CD4-positive, CD25-positive, alpha-beta regulatory T cell (primary cell): Measurements from ENCODE around the gene DRC7. TPM values are rescaled to one million over a fixed set of nuclear protein-coding genes. Genes with fewer than 3 reads are reported as not detected.

ENCODE experiments used
- ATAC-seq, 2 donors: fragments of 150-1000 bp; cut with Tn5 transposase; one replicate each; pipeline ENCODE4 v1.10.0; 2021; ENCODE audit warnings: low read depth in 2 of 2, moderate number of reproducible peaks in 2 of 2, moderate library complexity in 1 of 2
- DNase-seq, 3 donors: peaks; one replicate each; pipeline versions ENCODE4 v3.0.0 to v3.0.0-alpha.2; 2012 to 2022; ENCODE audit warnings: mixed read lengths in 1 of 3
- H3K27ac ChIP-seq: one replicate; pipeline ENCODE4 v1.7.0; 2013; ENCODE audit warnings: mild to moderate bottlenecking, low read length; ENCODE audit not compliant: insufficient read depth, poor library complexity, severe bottlenecking
- H3K27me3 ChIP-seq: one replicate; pipeline ENCODE4 v1.7.0; 2013; ENCODE audit warnings: low read length; ENCODE audit not compliant: control insufficient read depth, insufficient read depth
- H3K36me3 ChIP-seq: one replicate; pipeline ENCODE4 v1.7.0; 2013; ENCODE audit warnings: mild to moderate bottlenecking, low read length, moderate library complexity; ENCODE audit not compliant: control insufficient read depth, insufficient read depth
- H3K4me1 ChIP-seq: 2 replicates; pipeline ENCODE4 v1.7.0; 2013; ENCODE audit warnings: mild to moderate bottlenecking, low read length; ENCODE audit not compliant: insufficient read depth, control insufficient read depth, poor library complexity, severe bottlenecking
- H3K4me3 ChIP-seq: one replicate; pipeline ENCODE4 v1.7.0; 2013; ENCODE audit warnings: low read depth, mild to moderate bottlenecking, low read length, moderate library complexity
- H3K9me3 ChIP-seq, 2 experiments: 1 replicate in 1 of 2; 2 replicates in 1 of 2; pipeline ENCODE4 v1.7.0; 2013; ENCODE audit warnings: low read length in 2 of 2, mild to moderate bottlenecking in 1 of 2, moderate library complexity in 1 of 2; ENCODE audit not compliant: control insufficient read depth in 2 of 2
- H3K27ac Mint-ChIP-seq, 3 donors: one replicate each; pipeline ENCODE4 v1.8.0; 2020 to 2022; ENCODE audit warnings: mild to moderate bottlenecking in 3 of 3, mixed read lengths in 3 of 3, moderate library complexity in 2 of 3
- H3K27me3 Mint-ChIP-seq: one replicate; pipeline ENCODE4 v1.8.0; 2022; ENCODE audit warnings: mild to moderate bottlenecking, mixed read lengths
- H3K36me3 Mint-ChIP-seq: one replicate; pipeline ENCODE4 v1.8.0; 2020; ENCODE audit warnings: mixed read lengths
- H3K4me1 Mint-ChIP-seq, 4 donors: one replicate each; pipeline ENCODE4 v1.8.0; 2020 to 2022; ENCODE audit warnings: mixed read lengths in 4 of 4, mild to moderate bottlenecking in 1 of 4
- H3K4me3 Mint-ChIP-seq, 4 donors: one replicate each; pipeline ENCODE4 v1.8.0; 2020 to 2022; ENCODE audit warnings: mild to moderate bottlenecking in 4 of 4, mixed read lengths in 4 of 4, moderate library complexity in 3 of 4
- H3K9me3 Mint-ChIP-seq, 7 donors: one replicate each; pipeline ENCODE4 v1.8.0; 2020 to 2022; ENCODE audit warnings: mixed read lengths in 7 of 7, mild to moderate bottlenecking in 3 of 7, moderate library complexity in 2 of 7
- polyA plus RNA-seq, 4 donors: library from polyadenylated mRNA; unstranded; fragments of 300-500 nt; fragmentation: Illumina TruSeq; gene quantifications; one replicate each; pipeline ENCODE4 v1.2.3, GENCODE V29; 2021
- total RNA-seq: library from RNA; stranded (reverse); gene quantifications from one replicate; pipeline ENCODE4 v1.2.3, GENCODE V29; 2022

DRC7 gene
- total and polyA plus RNA-seq, 5 donors from 2014 or later = not detected

DNA sequence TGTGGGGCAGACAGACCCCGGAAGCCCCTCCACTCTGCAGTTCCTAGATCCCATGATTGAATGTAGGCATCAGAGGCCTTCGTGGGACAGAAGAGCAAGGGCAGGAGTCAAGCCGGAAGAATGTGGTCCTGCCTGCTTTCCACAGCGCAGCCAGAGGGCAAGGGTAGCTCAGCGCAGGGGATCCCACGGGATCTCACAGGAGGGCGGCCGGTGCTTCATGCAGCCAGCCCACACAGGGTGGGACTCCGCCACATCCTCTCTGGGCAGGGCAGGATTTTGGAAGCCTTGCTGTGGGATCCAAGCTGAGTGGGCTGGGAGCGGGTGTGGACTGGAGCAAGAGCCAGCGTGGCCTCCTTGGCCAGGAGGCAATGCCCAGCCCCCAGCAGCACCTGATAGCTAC lies 54.0 kb downstream of the DRC7 start:
- H3K27me3 ChIP-seq = no peaks in the 10 kb centered on the region
- Mint-ChIP-seq H3K4me1 (peaks cover 0 to 6% (median 0%) of the 10 kb centered on the region in 4 donors), H3K27me3 (no peaks in the 10 kb centered on the region), H3K27ac (peak overlapping the region in 1 of 3 donors; percentile 62), H3K4me3 (no peak overlapping the region), H3K9me3 (no peaks in the 10 kb centered on the region), H3K36me3 (peaks cover 26% of the 10 kb centered on the region)
- ATAC-seq (no peak), DNase-seq (no peak)
- H3K4me1 ChIP-seq = no peaks in the 10 kb centered on the region
- no peak overlapping the region for H3K4me3 ChIP-seq
- H3K9me3 ChIP-seq = no peaks in the 10 kb centered on the region
- H3K36me3 ChIP-seq = no peaks in the 10 kb centered on the region
- no peak overlapping the region for H3K27ac ChIP-seq

DNA sequence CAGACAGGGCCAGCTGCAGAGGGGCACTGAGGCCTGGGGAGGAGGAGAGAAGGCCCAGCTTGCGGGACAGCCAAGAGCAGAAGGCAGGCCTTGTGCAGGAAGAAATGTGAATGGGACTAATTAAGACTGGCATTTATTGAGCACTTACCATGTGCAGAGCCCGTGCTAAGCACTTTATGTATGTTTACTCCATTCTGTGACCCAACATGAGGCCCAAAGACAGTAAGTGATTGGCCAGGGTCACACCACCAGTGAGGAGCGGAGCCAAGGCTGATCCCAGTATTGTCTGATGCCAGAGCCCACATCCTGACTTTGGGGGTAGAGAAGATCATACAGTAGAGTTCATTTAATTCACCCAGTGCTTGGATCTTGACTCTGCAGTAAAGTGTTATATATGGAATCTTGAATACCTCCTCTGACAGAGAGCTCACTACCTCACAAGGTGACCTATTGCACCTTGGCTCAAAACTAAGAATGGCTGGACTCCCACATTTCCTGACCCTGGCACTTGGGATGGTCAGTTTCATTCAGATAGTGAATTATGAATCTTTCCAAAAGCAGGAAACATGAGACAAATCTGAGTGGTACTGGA lies 54.6 kb downstream of the DRC7 start:
- peaks cover 27% of the 10 kb centered on the region for H3K36me3 Mint-ChIP-seq

GRCh38 chr16:57749856-57750452 lies 55.3 kb downstream of the DRC7 start:
- H3K27ac Mint-ChIP-seq = no peak overlapping the region
- peaks cover 0 to 6% (median 0%) of the 10 kb centered on the region in 4 donors for H3K4me1 Mint-ChIP-seq
- no peaks in the 10 kb centered on the region for H3K36me3 ChIP-seq
- no peaks in the 10 kb centered on the region for H3K27me3 Mint-ChIP-seq
- no peaks in the 10 kb centered on the region for H3K4me1 ChIP-seq
- no peaks in the 10 kb centered on the region for H3K9me3 ChIP-seq
- H3K4me3 ChIP-seq = no peak overlapping the region
- H3K9me3 Mint-ChIP-seq = no peaks in the 10 kb centered on the region
- H3K27ac ChIP-seq = no peak overlapping the region
- DNase-seq (no peak), ATAC-seq (no peak)
- H3K36me3 Mint-ChIP-seq = peaks cover 24% of the 10 kb centered on the region
- no peak overlapping the region for H3K4me3 Mint-ChIP-seq
- H3K27me3 ChIP-seq = no peaks in the 10 kb centered on the region

More for the DNA sequence above, 54.6 kb downstream of the DRC7 start:
- no peaks in the 10 kb centered on the region for H3K9me3 ChIP-seq
- Mint-ChIP-seq H3K27me3 (no peaks in the 10 kb centered on the region), H3K4me1 (peaks cover 0 to 6% (median 0%) of the 10 kb centered on the region in 4 donors), H3K9me3 (no peaks in the 10 kb centered on the region), H3K27ac (peak overlapping the region in 1 of 3 donors; percentile 62), H3K4me3 (no peak overlapping the region)
- no peak overlapping the region for H3K27ac ChIP-seq
- no peak overlapping the region for H3K4me3 ChIP-seq
- DNase-seq (no peak), ATAC-seq (no peak)
- no peaks in the 10 kb centered on the region for H3K4me1 ChIP-seq
- no peaks in the 10 kb centered on the region for H3K36me3 ChIP-seq
- H3K27me3 ChIP-seq = no peaks in the 10 kb centered on the region

GRCh38 chr16:57750796-57751538 lies 56.4 kb downstream of the DRC7 start:
- no peak for DNase-seq
- Histone ChIP-seq H3K27ac (no peak overlapping the region), H3K36me3 (no peaks in the 10 kb centered on the region), H3K4me1 (no peaks in the 10 kb centered on the region), H3K4me3 (no peak overlapping the region), H3K27me3 (no peaks in the 10 kb centered on the region), H3K9me3 (no peaks in the 10 kb centered on the region)
- Mint-ChIP-seq H3K27me3 (no peaks in the 10 kb centered on the region), H3K9me3 (no peaks in the 10 kb centered on the region), H3K4me3 (no peak overlapping the region), H3K4me1 (peaks cover 0 to 2% (median 0%) of the 10 kb centered on the region in 4 donors), H3K27ac (no peak overlapping the region), H3K36me3 (peaks cover 22% of the 10 kb centered on the region)
- no peak for ATAC-seq

DNA sequence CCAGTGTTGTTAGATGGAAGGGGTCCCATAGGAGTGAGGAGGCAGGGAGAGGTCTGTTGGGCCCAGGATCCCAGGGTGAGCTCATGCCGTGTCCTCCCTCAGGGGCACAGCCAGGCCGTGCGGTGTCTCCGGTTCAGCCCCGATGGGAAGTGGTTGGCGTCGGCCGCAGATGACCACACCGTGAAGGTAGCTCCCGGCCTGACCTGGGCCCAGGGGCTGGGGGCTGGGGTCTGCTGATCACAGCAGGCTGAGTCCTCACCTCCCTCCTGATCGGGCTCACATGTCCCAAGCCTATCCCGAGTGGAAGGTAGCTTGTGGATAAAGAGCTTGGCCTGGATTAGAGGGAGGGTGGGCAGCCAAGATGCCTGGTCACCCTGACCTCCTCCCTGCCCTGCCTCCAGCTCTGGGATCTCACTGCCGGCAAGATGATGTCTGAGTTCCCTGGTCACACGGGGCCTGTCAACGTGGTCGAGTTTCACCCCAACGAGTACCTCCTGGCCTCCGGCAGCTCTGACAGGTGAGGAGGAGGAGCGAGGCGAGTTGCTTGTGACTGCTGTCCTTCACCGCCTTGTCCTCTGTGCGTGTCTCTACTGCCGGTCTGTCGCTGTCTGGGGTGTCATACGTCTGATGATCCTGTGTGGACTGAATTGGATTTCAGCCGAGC lies 57.1 kb downstream of the DRC7 start:
- no peaks in the 10 kb centered on the region for H3K4me1 ChIP-seq
- Mint-ChIP-seq H3K36me3 (peaks cover 22% of the 10 kb centered on the region), H3K27ac (no peak overlapping the region), H3K4me3 (no peak overlapping the region), H3K27me3 (no peaks in the 10 kb centered on the region), H3K4me1 (no peaks in the 10 kb centered on the region), H3K9me3 (no peaks in the 10 kb centered on the region)
- ATAC-seq (no peak), DNase-seq (no peak)
- H3K9me3 ChIP-seq = no peaks in the 10 kb centered on the region
- H3K27me3 ChIP-seq = no peaks in the 10 kb centered on the region
- H3K36me3 ChIP-seq = no peaks in the 10 kb centered on the region
- H3K27ac ChIP-seq = no peak overlapping the region
- H3K4me3 ChIP-seq = no peak overlapping the region

DNA sequence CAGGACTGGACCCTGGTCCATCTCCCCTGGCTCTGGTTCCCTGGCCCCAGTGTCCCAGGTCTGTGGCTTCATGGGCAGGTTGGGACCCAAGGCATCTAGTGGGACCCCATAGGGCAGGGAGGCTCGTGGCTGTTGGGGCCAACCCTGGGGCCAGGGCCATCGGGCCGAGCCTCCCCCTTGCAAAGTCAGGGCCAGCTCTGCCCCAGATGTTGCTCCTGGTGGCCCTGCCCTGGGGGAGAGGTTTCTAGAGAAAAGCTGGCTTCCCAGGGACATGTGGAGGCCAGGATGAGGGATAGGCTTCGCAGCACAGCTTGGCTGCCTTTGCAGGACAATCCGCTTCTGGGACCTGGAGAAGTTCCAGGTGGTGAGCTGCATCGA lies 57.6 kb downstream of the DRC7 start:
- H3K4me1 ChIP-seq = no peaks in the 10 kb centered on the region
- no peaks in the 10 kb centered on the region for H3K9me3 Mint-ChIP-seq
- H3K4me3 ChIP-seq = no peak overlapping the region
- no peak overlapping the region for H3K27ac ChIP-seq
- H3K4me1 Mint-ChIP-seq = no peaks in the 10 kb centered on the region
- no peak overlapping the region for H3K27ac Mint-ChIP-seq
- H3K27me3 Mint-ChIP-seq = no peaks in the 10 kb centered on the region
- H3K27me3 ChIP-seq = no peaks in the 10 kb centered on the region
- DNase-seq (no peak), ATAC-seq (no peak)
- H3K9me3 ChIP-seq = no peaks in the 10 kb centered on the region
- peaks cover 22% of the 10 kb centered on the region for H3K36me3 Mint-ChIP-seq
- H3K36me3 ChIP-seq = no peaks in the 10 kb centered on the region
- H3K4me3 Mint-ChIP-seq = no peak overlapping the region

GRCh38 chr16:57752581-57753447 lies 58.2 kb downstream of the DRC7 start:
- ATAC-seq (no peak), DNase-seq (no peak)
- Histone ChIP-seq H3K9me3 (no peaks in the 10 kb centered on the region), H3K4me3 (no peak overlapping the region), H3K4me1 (no peaks in the 10 kb centered on the region), H3K36me3 (no peaks in the 10 kb centered on the region), H3K27me3 (no peaks in the 10 kb centered on the region), H3K27ac (no peak overlapping the region)
- H3K36me3 Mint-ChIP-seq = peaks cover 22% of the 10 kb centered on the region
- no peaks in the 10 kb centered on the region for H3K9me3 Mint-ChIP-seq
- H3K4me3 Mint-ChIP-seq = no peak overlapping the region
- no peaks in the 10 kb centered on the region for H3K4me1 Mint-ChIP-seq
- no peak overlapping the region for H3K27ac Mint-ChIP-seq
- no peaks in the 10 kb centered on the region for H3K27me3 Mint-ChIP-seq
